Muscle of arm (tissue), 14 donors: Measurements from ENCODE around the gene RBM28. TPM values are rescaled to one million over a fixed set of nuclear protein-coding genes. Genes with fewer than 3 reads are reported as not detected.

Source experiments
- DNase-seq: peaks from one replicate; pipeline ENCODE4 v3.0.0-alpha.2; 2013
- long read RNA-seq, 11 donors: transcript quantifications; one replicate each; lab custom pipeline, GENCODE V29; 2026
- polyA plus RNA-seq, 12 donors: library from polyadenylated mRNA; unstranded; fragments of 120-200 nt; gene quantifications; one replicate each; pipeline ENCODE4 v1.2.1, GENCODE V29; 2013; ENCODE audit not compliant: insufficient read length in 12 of 12

RBM28 gene
- polyA plus RNA-seq, result 10 to 100 TPM in 11 of 12 donors, not detected in 1; 30.5 to 58.7 (median 40.3) TPM
- long read RNA-seq, donor 1, partial matches to known transcripts, result 0 of 1 reads
- long read RNA-seq, donor 1, other reads (novel, unspliced or antisense), result 0 of 1 reads
- long read RNA-seq, donor 2, full-length matches to known transcripts, result 5 of 5 reads
- long read RNA-seq, donor 2, partial matches to known transcripts, result 0 of 5 reads
- long read RNA-seq, donor 2, other reads (novel, unspliced or antisense), result 0 of 5 reads
- long read RNA-seq, donor 3, partial matches to known transcripts, result 9 of 10 reads
- long read RNA-seq, donor 3, other reads (novel, unspliced or antisense), result 0 of 10 reads
- long read RNA-seq, donor 4, result 0 reads
- long read RNA-seq, donor 5, full-length matches to known transcripts, result 3 of 27 reads
- long read RNA-seq, donor 5, partial matches to known transcripts, result 24 of 27 reads
- long read RNA-seq, donor 5, other reads (novel, unspliced or antisense), result 0 of 27 reads
- long read RNA-seq, donor 6, result 0 reads
- long read RNA-seq, donor 7, result 0 reads
- long read RNA-seq, donor 8, full-length matches to known transcripts, result 1 of 9 reads
- long read RNA-seq, donor 8, partial matches to known transcripts, result 8 of 9 reads
- long read RNA-seq, donor 8, other reads (novel, unspliced or antisense), result 0 of 9 reads
- long read RNA-seq, donor 9, full-length matches to known transcripts, result 1 of 1 reads
- long read RNA-seq, donor 9, partial matches to known transcripts, result 0 of 1 reads
- long read RNA-seq, donor 9, other reads (novel, unspliced or antisense), result 0 of 1 reads
- long read RNA-seq, donor 10, full-length matches to known transcripts, result 1 of 1 reads
- long read RNA-seq, donor 10, partial matches to known transcripts, result 0 of 1 reads
- long read RNA-seq, donor 10, other reads (novel, unspliced or antisense), result 0 of 1 reads
- long read RNA-seq, donor 11, result 0 reads

DNA sequence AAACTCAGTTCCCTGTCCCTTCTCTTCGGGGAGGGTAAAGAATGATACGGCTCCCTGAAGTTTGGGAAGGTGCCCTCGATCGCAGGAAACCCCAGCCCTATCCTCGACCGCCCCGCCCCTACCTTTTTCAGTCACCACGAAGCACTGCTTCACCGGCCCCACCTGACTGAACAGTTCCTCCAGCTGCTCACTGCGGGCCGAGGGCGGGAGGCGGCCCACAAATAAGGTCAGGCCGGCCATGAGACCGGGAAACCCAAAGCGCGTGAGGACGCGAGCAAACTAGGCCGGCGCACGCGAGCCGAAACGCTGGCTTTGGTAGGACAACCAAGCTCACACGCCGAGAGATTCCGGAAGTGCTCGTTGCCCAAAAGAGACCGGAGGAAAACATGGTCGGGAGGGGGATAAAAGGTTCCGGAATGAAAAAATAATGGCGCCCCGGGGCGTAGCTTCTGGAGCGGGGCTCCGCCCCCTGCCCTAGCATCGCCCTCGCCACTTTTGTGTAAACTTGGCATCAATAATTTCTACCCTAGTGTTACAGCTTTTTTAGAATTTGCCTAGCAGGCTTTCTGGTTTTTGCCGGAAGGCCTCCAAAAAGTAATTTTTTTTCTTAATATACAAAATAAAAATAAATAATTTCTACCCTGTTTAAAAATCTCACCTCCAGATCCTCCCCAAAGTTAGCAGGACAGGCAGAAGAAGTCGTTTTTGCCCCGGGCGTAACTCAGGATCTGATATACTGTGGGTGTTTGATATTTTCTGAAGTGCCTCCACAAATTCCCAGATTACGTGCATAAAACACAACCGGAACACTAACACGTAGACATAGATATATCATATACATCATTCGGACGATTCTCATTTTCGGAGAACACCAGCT lies at the start of gene RBM28:
Gene RBM28, minus strand, starts transcription at position 355 of the 877 bp plus-strand sequence. Its CDS starts 115 bp downstream, at position 240.
- DNase-seq, result peak; percentile 94

DNA sequence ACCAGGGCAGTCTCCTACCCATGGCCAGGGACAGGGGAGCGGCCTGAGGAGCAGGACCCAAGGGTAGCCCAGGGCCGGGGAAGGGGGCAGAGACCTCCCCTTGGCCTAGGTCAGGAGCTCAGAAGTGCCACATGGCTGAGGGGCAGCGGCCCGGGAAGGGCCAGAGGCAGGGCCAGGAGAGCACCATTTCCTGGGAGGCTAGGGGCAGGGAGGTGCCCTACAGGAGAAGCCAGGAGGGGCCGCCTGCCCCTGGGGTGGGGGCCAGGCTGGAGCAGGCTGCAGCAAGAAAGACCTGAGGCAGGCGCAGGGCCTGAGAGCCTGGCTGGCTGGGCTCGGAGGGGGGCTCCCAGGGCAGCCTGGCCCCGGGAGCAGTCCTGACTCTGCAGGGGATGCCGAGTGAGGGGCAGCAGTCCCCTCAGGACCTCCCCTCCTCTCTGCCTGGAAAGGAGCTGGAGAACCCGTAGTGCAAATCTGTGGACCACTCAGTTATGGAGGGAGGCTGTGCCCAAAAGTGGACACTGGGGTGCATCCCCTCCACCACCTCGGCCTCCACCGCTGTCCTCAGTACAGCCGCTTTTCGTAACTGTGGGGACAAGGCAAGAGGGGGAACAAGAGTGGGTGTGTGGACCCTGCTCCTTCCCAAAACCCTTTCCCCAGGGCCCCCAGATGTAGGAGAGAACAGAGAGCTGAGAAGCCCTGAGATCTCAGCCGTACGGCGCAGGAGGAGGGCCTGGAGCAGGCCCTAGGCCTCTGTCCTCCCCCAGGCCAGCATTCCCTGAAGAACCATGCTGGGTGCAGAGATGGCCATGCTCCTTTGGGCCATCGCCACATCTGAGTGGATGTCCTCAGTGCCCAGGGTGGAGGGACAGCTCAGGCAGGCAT lies 49.0 kb upstream of the RBM28 start:
- DNase-seq, result no peak

DNA sequence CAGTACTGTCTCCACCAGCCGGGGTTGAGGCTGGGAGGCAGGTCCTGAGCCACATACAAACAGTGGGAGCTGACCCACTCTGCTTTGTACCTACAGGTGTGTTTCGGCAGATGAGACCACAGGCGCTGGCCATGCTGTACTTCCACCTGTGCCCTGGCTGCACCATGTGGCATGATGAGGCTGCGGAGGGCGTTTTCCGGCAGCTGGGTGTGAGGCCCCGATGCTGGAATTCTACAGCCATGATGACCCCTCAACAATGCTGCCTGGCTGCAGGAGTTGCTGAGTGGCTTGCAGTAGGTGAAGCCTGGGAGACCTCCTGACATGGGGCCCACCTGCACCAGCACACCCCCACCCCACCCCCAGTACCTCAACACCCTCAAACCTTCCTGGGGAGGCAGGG lies 48.1 kb upstream of the RBM28 start:
- DNase-seq, result no peak

DNA sequence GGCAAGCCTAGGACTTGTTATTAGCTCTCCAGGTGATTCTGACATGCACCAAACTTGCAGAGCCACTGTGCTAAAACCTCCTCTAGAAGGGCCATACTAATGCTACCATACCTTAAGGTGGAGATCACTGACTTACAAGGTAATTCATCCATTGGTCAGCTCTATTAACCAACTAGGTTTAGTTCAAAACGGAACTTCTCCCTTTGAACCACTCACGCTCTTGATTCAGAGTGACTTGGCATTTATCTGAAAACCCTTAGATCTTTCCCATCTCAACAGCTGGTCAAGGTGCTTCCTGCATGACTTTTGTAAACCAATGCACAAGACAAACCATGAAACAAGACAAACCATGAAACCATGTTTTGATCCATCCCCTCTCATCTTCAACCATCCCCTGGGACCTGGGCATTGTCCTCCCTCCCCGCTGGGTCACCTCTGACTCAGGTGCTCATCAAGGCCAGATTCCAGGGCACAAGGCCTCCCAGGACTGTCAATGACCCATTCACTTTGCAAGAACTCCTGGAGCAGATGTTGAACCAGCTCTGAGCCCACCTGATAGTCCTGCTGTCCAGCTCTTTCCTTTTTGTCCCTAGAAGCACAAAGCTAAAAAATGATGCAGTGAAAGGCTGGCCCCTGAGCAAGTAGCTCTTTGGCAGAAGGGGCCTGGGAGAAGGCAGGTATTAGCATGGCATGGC lies 47.3 kb upstream of the RBM28 start:
- no peak for DNase-seq

DNA sequence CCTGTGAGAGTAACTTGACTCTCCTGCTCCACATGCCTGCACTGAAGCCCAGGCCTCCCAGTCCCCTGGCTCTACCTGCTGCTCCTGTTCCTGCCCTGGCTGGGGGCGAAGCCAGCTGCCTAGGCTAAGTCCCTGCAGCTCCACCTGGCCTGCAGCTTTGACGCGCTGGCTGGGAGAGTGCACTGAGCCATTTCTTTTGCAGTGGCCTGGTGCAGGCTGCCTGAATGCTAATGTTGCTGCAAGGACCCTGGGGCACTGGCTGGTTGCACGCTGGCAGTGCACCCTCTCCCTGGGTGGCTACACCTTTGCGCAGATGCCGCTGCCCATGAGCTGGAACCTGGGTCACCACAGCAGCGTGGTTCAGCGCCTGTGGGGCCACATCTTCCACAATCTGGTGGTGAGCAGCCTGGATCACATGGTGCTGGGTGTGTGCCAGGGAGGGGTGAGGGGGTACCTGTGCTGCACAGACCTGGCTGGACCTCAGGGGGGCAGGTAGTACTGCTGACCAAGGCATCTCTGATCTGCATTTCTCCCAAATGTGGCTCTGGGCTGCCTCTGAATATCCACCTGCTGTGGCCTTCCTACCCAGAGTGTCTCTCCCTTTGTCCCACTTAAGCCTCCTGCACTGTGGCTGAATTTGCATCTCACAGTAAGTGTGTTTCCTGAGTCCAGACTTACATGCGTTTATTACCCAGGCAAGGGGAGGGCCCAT lies 46.1 kb upstream of the RBM28 start:
- DNase-seq, result no peak

GRCh38 chr7:128389085-128389617 lies 45.4 kb upstream of the RBM28 start:
- DNase-seq, result no peak

DNA sequence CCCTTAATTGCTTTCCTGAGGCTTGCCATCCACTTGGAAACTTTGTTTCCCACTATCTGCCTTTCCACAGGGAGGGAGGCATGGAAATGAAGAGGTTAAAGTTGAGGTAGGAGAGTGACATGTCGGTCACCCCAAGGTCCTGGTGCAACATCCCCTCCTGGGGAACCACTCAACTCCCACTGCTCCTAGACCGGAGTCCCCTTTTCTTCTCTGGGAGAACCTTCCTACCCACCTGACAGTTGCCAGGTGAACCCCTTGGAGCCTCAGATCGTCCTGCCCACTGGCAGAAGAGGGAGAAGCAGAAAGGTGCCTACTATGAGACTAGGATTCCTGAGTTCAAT lies 44.4 kb upstream of the RBM28 start:
- no peak for DNase-seq

DNA sequence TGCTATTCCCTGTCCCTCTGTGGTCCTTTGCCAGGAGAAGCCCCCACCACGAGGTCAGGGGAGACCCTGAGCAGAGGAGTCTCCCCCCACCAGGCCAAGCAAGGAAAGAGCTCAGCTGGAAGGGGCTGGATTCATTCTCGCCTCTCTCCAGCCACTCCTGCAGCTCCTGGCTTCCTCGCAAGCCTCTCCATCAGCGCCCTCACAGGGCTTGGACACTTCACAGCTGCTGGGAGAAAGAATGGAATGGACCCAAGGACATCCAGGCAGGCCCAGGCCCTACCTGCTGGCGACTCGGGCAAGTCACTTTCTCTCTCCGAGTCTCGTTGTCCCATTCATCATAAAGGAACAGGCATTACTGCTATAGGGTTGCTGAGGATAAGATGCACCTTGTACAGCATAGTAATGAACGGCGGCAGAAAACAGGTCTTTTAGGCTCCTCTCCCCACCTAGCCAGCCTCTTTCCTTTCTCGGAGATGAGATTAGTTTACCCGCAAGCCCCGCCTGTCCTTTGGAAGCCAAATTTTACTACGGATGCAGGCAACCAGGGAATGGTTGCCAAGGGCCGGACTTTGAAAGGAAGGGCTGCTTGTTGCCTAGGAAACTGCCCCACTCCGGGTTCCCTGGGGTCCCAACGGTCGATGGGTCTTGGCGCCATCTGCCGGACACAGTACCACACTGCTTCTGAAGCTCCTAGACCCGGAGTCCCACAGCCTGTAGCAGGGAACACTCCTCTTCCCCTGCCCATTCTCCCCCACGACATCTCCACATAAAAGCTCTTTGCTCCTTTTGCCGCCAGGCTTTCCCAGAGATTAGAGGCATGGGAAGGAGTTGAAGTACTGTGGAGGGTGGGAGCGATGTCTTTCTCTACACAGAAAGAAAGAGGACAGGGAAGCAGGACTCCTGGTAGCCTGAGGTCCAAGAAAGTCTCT lies 43.8 kb upstream of the RBM28 start:
- DNase-seq, result peak; percentile 86

DNA sequence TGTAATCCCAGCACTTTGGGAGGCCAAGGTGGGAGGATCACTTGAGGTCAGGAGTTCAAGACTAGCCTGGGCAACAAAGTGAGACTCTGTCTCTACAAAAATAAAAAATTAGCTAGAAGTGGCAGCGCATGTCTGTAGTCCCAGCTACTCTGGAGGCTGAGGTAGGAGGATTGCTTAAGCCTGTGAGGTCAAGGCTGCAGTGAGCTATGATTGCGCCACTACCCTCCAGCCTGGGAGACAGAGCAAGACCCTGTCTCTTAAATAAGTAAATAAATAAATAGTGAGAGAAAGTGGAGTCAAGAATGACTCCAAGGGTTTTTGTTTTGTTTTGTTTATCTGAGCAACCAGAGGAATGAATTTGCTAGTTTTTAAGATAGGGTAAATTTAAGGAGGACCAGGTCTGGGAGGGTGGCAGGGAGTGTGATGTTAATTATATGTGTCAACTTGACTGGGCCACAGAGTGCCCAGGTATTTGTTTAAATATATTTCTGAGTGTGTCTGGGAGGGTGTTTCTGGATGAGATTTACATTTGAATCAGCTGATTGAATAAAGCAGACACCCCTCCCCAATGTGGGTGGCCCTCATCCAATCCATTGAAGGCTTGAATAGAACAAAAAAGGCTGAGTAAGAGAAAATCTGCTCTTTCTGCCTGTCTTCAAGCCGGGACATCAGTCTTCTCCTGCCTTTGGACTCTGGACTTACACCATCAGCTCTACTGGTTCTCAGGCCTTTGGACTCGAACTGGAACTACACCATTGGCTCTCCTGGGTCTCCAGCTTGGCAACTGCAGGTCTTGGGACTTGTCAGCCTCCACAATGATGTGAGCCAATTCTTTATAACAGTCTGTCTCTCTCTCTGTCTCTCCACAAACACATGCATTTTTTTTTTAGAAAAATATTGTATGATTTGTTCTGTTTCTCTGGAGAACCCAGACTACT lies 42.5 kb upstream of the RBM28 start:
- no peak for DNase-seq

- DNase-seq, result no peak
These were observed 41.0 kb upstream of the RBM28 start for GRCh38 chr7:128384726-128385125.

- no peak for DNase-seq
These were observed 40.1 kb upstream of the RBM28 start for GRCh38 chr7:128383776-128384175.

DNA sequence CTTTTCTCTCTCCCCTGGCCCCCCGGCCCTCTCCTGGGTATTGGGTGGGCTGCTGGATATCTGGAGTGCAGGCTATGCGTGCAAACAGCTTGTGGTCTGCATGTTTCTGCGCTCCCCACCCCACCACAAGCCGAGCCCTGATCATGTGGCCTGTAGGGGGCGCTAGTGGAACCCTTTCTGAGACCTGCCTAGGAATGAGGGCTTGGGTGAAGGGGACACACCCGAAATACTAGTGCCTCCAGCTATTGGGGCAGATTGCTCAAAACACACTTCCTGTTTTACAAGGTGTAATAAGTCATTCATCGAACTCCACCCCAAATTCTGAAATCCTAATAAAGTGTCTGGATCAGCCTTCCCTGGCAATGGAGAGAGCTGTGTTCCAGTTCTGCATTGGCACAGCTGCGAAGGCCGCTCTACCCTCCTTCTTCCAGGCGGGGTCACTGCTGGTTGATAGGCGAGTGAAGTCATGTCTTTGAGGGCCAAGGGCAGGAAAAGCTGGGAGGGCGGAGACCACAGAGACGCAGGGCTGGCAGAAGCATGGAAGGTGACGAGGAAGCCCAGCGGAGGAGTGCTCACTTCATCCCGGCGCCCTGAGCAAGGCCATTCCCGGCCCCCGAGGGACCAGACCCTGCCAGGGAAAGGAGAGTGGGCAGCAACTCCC lies 37.6 kb upstream of the RBM28 start:
- no peak for DNase-seq

GRCh38 chr7:128380483-128381106 lies 36.9 kb upstream of the RBM28 start:
- DNase-seq, result no peak

- no peak for DNase-seq
These were observed 36.3 kb upstream of the RBM28 start for GRCh38 chr7:128379900-128380479.

DNA sequence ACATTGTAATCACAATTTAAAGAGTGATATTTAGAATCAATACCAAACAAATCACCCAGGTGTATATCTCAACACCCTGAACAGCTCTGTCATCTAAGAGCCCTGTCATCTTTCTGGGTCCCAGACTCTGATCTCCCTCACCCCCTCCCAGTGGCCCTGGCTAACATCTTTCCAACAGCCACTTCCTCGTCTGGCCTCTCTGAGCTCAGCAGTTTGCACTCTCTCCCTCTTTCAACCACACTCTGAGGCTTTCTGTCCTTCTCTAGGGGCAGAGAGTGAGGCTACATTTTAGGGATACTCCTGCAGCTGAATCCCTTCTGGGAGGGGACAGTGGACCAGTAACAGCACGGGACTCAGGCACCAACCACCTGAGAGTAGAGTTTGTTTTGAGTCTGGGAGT lies 34.9 kb upstream of the RBM28 start:
- no peak for DNase-seq
